Ishikawa (cell line): ENCODE data around the gene ABCA1.
A peak's percentile ranks its signal among the peaks of the same experiment; 100 is the strongest.

ENCODE experiments used
- CEBPB ChIP-seq: IDR thresholded peaks from 2 replicates; pipeline ENCODE4 v1.6.1; 2012
- CREB1 ChIP-seq: IDR thresholded peaks from 2 replicates; pipeline ENCODE4 v1.6.1; 2012; ENCODE audit warnings: low read depth
- EGR1 ChIP-seq: IDR thresholded peaks from 2 replicates; pipeline ENCODE4 v1.6.1; 2012
- EP300 ChIP-seq: IDR thresholded peaks from 2 replicates; pipeline ENCODE4 v1.6.1; 2012; ENCODE audit warnings: borderline replicate concordance
- FOXM1 ChIP-seq: IDR thresholded peaks from 2 replicates; pipeline ENCODE4 v1.6.1; 2012; ENCODE audit warnings: low read depth, borderline replicate concordance
- NFIC ChIP-seq: IDR thresholded peaks from 2 replicates; pipeline ENCODE4 v1.6.1; 2012
- RAD21 ChIP-seq: IDR thresholded peaks from 2 replicates; pipeline ENCODE4 v1.6.1; 2012; ENCODE audit warnings: low read depth
- TAF1 ChIP-seq: IDR thresholded peaks from 2 replicates; pipeline ENCODE4 v1.6.1; 2012; ENCODE audit warnings: low read depth, mild to moderate bottlenecking
- TCF12 ChIP-seq: IDR thresholded peaks from 2 replicates; pipeline ENCODE4 v1.6.1; 2012; ENCODE audit warnings: low read depth
- TEAD4 ChIP-seq: IDR thresholded peaks from 2 replicates; pipeline ENCODE4 v1.6.1; 2012
- YY1 ChIP-seq: IDR thresholded peaks from 2 replicates; pipeline ENCODE4 v1.6.1; 2012; ENCODE audit warnings: low read depth
- ZBTB7A ChIP-seq: IDR thresholded peaks from 2 replicates; pipeline ENCODE4 v1.6.1; 2012; ENCODE audit warnings: low read depth
- TF ChIP-seq, protein P1 (sequence below): IDR thresholded peaks from 2 replicates; pipeline ENCODE4 v1.6.1; 2012
- TF ChIP-seq, protein P2 (sequence below): IDR thresholded peaks from 2 replicates; pipeline ENCODE4 v1.6.1; 2012
- TF ChIP-seq, protein P3 (sequence below): IDR thresholded peaks from 2 replicates; pipeline ENCODE4 v1.6.1; 2012; ENCODE audit warnings: low read depth, mild to moderate bottlenecking

Gene ABCA1

DNA sequence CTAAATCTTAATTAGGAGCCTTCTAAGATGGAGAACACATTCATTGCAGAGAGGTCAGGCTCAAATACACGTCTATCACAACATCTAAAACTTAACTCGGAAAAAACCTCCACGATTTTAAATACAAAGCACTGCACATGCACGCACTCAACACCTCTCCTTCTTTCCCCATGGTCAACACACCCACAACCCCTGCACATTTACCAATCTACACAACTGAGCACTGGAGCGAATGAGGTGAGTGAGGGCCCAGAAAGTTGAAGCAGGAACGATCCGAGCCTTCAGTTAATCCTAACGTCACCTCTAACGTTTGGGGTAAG lies 180.8 kb downstream of the ABCA1 start:
- TF ChIP-seq TEAD4 (no peak), EGR1 (no peak), YY1 (no peak), RAD21 (no peak)
- TF ChIP-seq, protein P1, sequence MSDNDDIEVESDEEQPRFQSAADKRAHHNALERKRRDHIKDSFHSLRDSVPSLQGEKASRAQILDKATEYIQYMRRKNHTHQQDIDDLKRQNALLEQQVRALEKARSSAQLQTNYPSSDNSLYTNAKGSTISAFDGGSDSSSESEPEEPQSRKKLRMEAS: 0 out of 2 replicates have a peak, but pooled peaks have one; percentile 21

DNA sequence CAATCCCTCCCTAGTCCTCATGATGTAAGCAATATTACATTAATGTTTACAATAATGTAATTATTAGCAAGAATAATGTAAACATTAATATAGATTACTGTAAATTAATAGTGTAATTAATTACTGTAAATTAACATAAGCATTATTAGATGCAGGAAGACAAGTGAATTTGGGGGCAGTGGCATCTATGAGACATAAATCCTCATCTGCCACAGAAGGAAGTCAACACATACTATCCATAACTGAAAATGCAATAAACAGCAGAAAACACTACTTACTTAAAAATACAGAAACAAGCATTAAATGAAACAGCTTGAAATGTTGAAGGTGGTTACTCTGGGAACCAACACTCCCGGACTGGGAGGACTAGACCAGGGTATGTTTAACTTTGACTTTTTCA lies 181.2 kb downstream of the ABCA1 start:
- TF ChIP-seq, protein P1: no peak
- TF ChIP-seq TEAD4 (no peak), CREB1 (no peak), EP300 (no peak), YY1 (no peak), FOXM1 (no peak), EGR1 (no peak), ZBTB7A (no peak), RAD21 (no peak), CEBPB (no peak), NFIC (no peak), TCF12 (no peak), TAF1 (no peak)
- TF ChIP-seq, protein P2, sequence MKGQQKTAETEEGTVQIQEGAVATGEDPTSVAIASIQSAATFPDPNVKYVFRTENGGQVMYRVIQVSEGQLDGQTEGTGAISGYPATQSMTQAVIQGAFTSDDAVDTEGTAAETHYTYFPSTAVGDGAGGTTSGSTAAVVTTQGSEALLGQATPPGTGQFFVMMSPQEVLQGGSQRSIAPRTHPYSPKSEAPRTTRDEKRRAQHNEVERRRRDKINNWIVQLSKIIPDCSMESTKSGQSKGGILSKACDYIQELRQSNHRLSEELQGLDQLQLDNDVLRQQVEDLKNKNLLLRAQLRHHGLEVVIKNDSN: no peak
- TF ChIP-seq, protein P3, sequence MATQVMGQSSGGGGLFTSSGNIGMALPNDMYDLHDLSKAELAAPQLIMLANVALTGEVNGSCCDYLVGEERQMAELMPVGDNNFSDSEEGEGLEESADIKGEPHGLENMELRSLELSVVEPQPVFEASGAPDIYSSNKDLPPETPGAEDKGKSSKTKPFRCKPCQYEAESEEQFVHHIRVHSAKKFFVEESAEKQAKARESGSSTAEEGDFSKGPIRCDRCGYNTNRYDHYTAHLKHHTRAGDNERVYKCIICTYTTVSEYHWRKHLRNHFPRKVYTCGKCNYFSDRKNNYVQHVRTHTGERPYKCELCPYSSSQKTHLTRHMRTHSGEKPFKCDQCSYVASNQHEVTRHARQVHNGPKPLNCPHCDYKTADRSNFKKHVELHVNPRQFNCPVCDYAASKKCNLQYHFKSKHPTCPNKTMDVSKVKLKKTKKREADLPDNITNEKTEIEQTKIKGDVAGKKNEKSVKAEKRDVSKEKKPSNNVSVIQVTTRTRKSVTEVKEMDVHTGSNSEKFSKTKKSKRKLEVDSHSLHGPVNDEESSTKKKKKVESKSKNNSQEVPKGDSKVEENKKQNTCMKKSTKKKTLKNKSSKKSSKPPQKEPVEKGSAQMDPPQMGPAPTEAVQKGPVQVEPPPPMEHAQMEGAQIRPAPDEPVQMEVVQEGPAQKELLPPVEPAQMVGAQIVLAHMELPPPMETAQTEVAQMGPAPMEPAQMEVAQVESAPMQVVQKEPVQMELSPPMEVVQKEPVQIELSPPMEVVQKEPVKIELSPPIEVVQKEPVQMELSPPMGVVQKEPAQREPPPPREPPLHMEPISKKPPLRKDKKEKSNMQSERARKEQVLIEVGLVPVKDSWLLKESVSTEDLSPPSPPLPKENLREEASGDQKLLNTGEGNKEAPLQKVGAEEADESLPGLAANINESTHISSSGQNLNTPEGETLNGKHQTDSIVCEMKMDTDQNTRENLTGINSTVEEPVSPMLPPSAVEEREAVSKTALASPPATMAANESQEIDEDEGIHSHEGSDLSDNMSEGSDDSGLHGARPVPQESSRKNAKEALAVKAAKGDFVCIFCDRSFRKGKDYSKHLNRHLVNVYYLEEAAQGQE: no peak

DNA sequence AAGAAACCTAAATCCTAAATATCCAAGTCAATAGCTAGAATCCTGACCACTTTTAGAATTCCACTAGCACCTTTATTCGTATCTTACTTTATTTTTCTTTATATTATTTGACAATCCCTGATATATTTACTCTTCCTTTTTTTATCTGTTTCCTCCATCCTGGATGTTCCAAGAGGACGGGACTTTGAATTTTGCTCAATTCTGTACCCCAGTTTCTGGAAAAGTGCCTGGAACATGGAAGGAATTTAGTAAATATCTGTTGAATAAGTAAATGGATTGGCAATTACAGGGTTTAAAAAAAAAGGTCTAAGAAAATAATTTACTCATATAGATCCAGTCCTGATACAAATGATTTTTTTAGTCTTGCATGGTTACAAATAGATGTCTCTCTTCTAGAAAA lies 181.7 kb downstream of the ABCA1 start:
- TF ChIP-seq, protein P3: no peak
- TF ChIP-seq CREB1 (no peak), NFIC (no peak), TAF1 (no peak), TCF12 (no peak), EGR1 (no peak), YY1 (no peak), FOXM1 (no peak), TEAD4 (no peak), RAD21 (no peak), EP300 (no peak)
- TF ChIP-seq, protein P1: no peak
- TF ChIP-seq, protein P2: no peak

DNA sequence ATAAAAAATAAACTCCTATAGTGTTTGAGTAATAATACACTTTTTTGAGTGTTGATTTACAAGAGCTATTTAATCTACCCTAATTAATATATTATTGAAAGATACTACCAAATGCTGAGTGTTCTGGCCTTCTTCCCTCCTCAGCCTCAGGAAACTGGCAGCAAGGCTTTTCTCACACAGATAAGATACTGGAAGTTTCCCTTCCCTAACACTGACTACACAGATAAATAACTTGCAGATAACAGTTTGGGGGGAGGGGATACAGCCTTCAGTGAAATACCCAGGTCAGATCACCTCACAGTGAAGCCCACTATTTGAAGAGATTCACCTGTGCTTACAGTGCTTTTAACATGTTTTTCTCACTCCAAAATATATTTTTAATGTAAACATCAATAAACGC lies 182.1 kb downstream of the ABCA1 start:
- TF ChIP-seq ZBTB7A (no peak), CREB1 (no peak), EGR1 (no peak)

DNA sequence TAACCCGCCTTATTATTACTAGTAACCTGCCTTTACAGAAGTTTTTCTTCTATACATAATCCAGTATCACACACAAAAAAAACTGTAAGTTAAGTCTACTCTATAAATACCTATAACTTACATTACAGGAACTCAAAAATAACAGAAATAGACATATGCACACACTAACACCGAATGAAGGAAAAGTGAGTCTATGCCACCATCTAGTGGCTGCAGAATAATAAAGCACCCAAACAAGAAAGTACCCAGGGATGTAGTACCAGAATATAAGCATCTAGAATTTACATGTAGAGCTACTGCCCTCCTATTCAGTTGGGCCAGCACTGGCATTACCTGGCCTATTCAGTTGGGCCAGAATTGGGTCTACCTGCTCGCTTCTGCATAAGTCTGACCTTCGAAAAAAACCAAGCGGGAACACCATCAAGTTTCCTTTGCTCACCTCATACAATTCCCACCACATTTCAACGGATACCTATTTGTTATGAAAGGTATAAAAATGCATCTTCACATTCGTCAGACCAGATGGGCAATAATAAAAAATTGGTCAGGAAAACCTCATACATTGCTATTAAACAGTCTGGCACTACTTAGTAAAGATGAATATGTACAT lies 184.5 kb downstream of the ABCA1 start:
- TF ChIP-seq FOXM1: no peak
- TF ChIP-seq RAD21: peak; percentile 88

DNA sequence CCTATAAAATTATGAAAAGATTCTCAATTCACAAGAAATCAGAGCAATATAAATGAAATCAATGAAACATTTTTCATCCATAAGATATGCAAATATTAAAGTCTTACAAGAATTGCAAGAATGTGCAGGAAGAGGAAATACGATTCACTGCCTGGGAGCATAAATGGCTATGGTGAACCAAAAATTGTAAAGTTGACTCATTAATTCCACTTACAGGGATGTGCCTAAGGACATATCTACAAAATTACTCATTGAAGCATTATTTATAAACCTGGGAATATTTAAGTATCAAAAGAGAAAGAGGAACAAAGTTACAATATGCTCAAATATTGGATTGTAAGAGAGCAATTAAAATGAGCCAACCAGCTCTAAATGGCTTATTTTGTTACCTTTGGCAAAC lies 187.3 kb downstream of the ABCA1 start:
- TF ChIP-seq CEBPB (no peak), EP300 (no peak), FOXM1 (no peak), NFIC (no peak), TAF1 (no peak), RAD21 (no peak)
- TF ChIP-seq, protein P2: no peak
- TF ChIP-seq, protein P1: no peak
